ACHN (cell line): Measurements from ENCODE around the gene AUTS2.

Source experiments
- DNase-seq: peaks from one replicate; pipeline ENCODE4 v3.0.0-alpha.2; 2015
- in situ Hi-C: cut with HindIII; loops from 2 replicates; pipeline ENCODE4 v1.10.0; 2017; ENCODE audit warnings: low sequenced_read_pairs, low pct_ligation_motif_present, low pct_unique_long_range_greater_than_20kb

AUTS2 gene

DNA sequence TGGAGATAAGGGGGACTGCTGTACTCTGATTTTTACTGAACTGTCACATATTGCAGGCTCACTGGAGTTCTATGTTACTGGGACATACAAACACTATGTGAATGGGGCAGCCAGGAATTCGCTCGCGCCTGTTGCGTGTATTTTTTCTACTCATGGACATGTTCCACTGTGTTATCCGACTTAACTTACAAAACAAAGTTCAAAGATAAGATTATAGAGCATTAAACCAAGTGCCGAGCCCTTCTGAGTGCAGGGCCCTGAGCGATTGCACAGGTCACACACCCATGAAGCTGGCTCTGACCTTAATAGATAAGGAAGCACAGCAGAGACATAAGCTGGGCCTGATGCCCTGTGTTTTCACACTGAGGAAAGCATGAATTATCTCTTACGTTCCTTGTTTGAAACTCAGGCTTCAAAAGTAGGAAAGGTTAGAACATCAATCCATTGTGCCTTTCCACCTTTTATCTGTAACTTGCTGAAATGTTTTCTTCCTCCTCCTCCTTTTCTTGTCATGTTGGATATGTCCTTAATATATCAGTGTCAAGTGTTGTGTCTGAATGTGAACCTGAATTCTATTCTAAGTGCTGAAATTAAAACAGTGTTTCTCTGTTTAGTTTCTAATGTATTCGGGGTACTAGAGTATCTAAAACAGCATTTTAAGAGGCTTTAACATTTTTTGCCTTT lies 273.8 kb downstream of the AUTS2 start:
- in situ Hi-C loops, result no loop called here
- no peak for DNase-seq

DNA sequence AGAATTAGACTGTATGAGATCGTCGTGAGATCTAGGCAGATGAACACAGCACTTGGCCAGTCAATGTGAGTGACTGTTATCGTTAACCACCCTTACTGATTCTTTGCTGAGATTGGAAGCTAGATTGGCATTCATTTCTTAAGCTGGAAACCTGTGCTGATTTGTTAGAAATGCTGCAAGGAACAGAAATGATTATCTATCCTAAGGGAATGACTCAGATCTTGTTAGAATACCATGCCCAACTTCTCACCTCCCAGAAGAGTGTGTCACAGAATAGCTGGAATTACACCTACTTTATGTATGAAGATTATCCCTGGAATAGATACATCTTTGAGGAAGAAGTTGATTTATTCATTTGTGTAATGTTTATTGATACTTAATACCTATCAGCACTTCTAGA lies 275.2 kb downstream of the AUTS2 start:
- in situ Hi-C loops, result no loop called here

GRCh38 chr7:69878015-69878414 lies 279.7 kb downstream of the AUTS2 start:
- no peak for DNase-seq
- in situ Hi-C loops, result no loop called here

More for the DNA sequence above, 275.2 kb downstream of the AUTS2 start:
- DNase-seq, result no peak

DNA sequence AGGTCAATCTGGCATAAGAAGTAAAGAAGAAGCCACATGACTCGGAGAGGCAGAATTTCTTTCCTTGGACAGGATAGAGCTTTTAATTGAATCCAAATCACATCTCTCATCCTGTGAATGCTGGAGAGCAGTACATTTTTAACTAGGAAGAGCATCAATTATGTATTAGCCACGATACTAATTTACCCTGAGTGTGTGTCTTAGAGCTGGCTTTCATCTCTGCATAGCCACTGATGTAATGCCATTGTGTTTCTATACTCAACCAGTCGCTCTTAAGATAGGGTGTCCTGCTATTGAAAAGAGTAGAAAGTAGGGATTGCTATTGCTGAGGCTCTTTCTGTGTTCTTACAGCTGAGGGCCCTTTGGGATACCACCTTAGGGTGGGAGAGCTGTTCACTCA lies 280.3 kb downstream of the AUTS2 start:
- in situ Hi-C loops, result no loop called here
- DNase-seq, result no peak

DNA sequence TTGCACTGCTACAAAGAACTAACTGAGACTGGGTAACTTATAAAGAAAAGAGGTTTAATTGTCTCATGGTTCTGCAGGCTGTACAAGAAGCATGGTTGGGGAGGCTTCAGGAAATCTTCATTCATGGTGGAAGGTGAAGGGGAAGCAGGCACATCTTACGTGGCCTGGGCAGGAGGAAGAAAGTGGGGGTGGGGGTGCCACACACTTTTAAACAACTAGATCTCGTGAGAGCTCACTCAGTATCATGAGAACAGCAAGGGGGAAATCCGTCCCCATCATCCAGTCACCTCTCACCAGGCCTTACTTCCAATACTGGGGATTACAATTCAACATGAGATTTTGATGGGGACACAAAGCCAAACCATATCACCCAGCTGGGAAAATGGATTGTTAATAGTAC lies 281.7 kb downstream of the AUTS2 start:
- in situ Hi-C loops, result no loop called here
- DNase-seq, result no peak

DNA sequence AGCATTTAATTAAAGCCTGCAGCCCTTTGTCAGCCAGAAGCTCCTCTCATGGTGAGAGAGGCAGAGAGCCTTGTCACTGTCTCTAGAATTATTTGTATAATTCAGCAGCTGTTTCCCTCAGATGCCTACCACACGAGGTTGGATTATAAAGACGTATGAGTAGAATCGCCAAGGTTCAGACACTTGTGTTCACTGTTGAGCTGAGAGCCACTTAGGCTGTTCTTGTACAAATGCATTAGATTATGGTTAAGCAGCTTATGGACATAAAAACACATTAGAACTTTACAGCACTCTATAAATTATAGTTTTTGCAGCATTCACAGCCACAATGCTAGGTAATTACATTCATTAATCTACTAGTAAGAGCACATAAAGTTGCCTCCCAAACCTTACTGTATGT lies 282.6 kb downstream of the AUTS2 start:
- in situ Hi-C loops, result no loop called here
- DNase-seq, result no peak

- DNase-seq, result no peak
- in situ Hi-C loops, result no loop called here
These were observed 284.0 kb downstream of the AUTS2 start for GRCh38 chr7:69882269-69882668.

DNA sequence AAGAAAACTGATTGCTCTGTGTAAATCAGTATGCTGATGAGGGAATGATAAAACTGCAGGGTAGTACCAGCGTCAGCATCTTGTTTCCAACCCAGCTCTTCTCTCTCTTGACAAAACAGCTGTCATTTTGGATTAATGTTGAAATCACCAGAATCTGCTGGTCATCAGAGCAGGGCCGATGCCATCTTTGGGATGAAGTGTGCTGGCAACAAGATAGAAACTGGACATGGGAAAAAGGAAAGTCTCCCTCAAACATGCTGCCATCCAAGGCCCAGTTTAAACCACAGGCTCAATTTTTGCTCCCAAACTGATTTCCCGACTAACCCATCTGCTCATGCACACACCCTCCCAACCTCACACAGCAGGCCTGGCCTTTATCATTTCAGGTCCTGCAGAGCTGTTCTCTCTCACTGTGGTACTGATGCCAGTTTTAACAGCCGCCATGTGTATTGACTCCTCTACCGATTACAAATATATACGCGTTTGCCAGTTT lies 285.2 kb downstream of the AUTS2 start:
- no peak for DNase-seq
- in situ Hi-C loops, result no loop called here

DNA sequence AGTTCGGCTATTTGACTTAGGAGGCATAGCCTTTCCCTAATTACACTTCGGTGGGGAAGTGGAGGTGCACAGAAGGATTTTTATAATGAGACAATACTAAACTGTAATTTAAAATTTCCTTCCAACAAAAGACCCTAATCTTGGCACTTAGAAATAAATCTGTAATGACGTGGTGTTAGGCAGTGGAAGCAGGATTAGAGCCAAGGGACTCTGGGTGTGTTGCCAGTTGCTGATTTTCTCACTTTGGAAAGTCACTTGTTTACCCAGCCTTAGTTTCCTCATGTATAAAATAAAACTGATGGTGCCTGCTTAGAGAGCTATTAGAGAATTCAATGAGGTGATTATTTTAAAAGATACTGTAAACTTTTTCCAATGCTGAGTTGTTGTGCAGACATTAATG lies 287.2 kb downstream of the AUTS2 start:
- in situ Hi-C loops, result no loop called here
- DNase-seq, result no peak

DNA sequence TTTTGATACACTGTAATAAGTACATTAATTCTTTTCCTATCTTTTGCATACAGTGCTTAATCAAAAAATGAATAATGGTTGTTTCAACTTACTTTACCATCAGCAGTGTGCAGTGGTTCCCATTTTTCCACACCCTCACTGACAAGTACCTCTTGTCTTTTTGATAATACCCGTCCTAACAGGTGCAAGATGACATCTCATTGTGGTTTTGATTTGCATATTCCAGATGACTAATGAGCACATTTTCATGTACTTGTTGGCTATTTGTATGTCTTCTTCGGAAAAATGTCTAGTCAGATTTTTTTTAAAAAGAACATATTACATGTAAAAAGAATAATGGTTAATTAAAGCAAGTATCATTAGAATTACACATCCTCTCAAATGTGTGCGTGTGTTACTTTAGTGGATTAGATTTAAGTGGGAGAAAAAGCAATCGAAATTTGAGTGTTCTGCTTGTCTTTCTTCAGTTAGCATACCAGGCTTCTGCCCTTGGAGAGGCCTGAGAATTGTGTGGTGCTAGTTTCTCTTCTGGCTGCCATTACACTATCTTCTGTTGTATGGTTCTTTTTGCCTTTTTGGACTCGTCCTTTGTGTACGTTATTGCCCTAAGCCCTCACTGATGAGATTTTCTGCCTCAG lies 291.2 kb downstream of the AUTS2 start:
- DNase-seq, result no peak
- in situ Hi-C loops, result no loop called here

- no peak for DNase-seq
- in situ Hi-C loops, result no loop called here
These were observed 291.7 kb downstream of the AUTS2 start for GRCh38 chr7:69889976-69890351.

DNA sequence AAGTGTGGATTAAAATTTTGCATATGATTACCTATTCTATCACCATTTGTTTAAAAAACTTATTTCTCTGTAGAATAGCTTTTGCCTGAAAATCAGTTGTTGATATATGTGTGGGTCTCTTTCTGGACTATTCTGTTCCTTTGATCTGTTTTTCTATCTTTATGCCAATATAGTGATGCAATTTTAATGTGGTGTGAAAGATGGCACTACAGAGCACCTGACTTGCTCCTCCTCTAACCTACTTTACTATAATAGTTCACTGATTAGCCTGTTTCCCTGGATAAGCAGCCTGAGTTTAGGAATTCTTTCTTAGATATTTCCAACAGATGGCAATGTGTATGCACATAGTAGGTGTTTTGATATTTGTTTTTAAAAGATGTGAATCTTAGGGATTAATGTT lies 294.5 kb downstream of the AUTS2 start:
- in situ Hi-C loops, result no loop called here
- no peak for DNase-seq

GRCh38 chr7:69893906-69894305 lies 295.6 kb downstream of the AUTS2 start:
- peak; percentile 13 for DNase-seq
- in situ Hi-C loops, result no loop called here

- DNase-seq, result no peak
- in situ Hi-C loops, result no loop called here
These were observed 297.2 kb downstream of the AUTS2 start for GRCh38 chr7:69895446-69895845.

- in situ Hi-C loops, result no loop called here
- no peak for DNase-seq
These were observed 297.8 kb downstream of the AUTS2 start for GRCh38 chr7:69896121-69896520.

- in situ Hi-C loops, result no loop called here
- DNase-seq, result no peak
These were observed 299.9 kb downstream of the AUTS2 start for GRCh38 chr7:69898189-69898588.

DNA sequence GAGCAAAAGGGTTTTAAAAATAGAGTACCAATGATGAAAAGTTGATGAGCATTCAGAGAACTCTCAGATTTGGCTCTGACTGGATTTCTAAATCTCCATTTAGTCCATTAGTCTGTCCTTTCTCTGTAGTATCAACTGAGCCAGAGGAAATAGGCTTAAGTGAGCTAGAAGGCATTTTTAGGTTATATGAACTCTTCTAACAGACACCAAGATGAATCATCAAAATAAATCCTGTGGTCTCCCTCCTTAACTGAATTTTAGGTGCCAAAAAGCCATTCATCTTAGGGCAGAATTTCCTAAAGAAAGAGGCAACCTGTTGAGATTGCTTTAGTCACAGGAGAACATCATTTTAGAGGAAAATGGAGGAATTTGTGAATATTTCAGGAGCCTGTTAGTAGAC lies 305.1 kb downstream of the AUTS2 start:
- DNase-seq, result no peak
- in situ Hi-C loops, result no loop called here

- DNase-seq, result no peak
- in situ Hi-C loops, result no loop called here
These were observed 308.2 kb downstream of the AUTS2 start for GRCh38 chr7:69906283-69906995.

DNA sequence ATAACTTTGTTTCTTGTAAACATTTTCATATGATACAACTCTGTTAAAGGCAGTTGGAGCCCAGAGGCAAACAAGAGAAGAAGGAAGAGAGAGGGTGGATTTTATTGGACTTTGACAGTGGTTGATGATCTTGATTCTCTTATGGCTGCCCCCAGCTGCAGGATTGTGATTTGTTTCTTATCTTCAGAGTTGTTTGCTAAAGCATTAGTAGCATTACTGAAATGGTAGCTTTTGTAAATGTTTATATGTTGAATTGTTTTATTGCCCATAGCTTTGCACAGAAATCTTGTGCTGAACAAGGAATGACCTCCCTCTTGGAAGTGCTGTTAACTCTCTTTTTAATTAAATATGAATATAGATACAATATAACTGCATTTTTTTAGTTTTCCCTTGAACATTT lies 309.4 kb downstream of the AUTS2 start:
- in situ Hi-C loops, result no loop called here
- no peak for DNase-seq

- DNase-seq, result no peak
- in situ Hi-C loops, result no loop called here
These were observed 310.2 kb downstream of the AUTS2 start for GRCh38 chr7:69908454-69908853.
